ENCODE results near the gene PSMA2.

GRCh38 chr7:42931447-42931833, 534 bp downstream of the PSMA2 start:
- TF ChIP-seq POLR2A (IDR thresholded peaks at IDR 0.05; ENCODE audit: low read depth, low read length) (no peak), CTCF (IDR thresholded peaks at IDR 0.05; ENCODE audit: extremely low read depth in 1 of 2, insufficient read depth in 1 of 2, low read depth in 1 of 2, low read length in 2 of 2) (no peak)
